Loucy (cell line): ENCODE measurements around the gene MAML2.

Experiments used
- H2AFZ ChIP-seq: fragments of 200-600 bp; sonication (generic); 2 replicates; pipeline ENCODE4 v1.6.0; 2016; ENCODE audit warnings: antibody characterized with exemption, mild to moderate bottlenecking, low read length, moderate library complexity
- H3F3A ChIP-seq: fragments of 200-600 bp; 2 replicates; pipeline ENCODE4 v1.6.0; 2016; ENCODE audit warnings: antibody characterized with exemption, low read depth, mild to moderate bottlenecking
- H3K27me3 ChIP-seq: fragments of 200-600 bp; sonication (generic); 2 replicates; pipeline ENCODE4 v1.6.1; 2014; ENCODE audit warnings: low read length, mild to moderate bottlenecking; ENCODE audit not compliant: insufficient read depth, poor library complexity, severe bottlenecking
- H3K36me3 ChIP-seq: fragments of 200-600 bp; sonication (generic); 2 replicates; pipeline ENCODE4 v1.6.1; 2016; ENCODE audit warnings: low read length; ENCODE audit not compliant: insufficient read depth
- H3K4me1 ChIP-seq: fragments of 200-600 bp; sonication (generic); 2 replicates; pipeline ENCODE4 v1.5.1; 2014; ENCODE audit warnings: low read length, mild to moderate bottlenecking; ENCODE audit not compliant: insufficient read depth, poor library complexity, severe bottlenecking
- H3K4me2 ChIP-seq: fragments of 200-600 bp; sonication (generic); 2 replicates; pipeline ENCODE4 v1.6.0; 2014; ENCODE audit warnings: antibody characterized with exemption, low read length, low read depth, mild to moderate bottlenecking; ENCODE audit not compliant: poor library complexity, severe bottlenecking
- H3K4me3 ChIP-seq: fragments of 200-600 bp; sonication (generic); 2 replicates; pipeline ENCODE4 v1.5.1; 2014; ENCODE audit warnings: low read length, mild to moderate bottlenecking, mixed read lengths; ENCODE audit not compliant: poor library complexity, severe bottlenecking
- H3K79me2 ChIP-seq: fragments of 200-600 bp; sonication (generic); 2 replicates; pipeline ENCODE4 v1.6.1; 2014; ENCODE audit warnings: low read length; ENCODE audit not compliant: insufficient read depth
- H3K9ac ChIP-seq: fragments of 200-600 bp; sonication (generic); 2 replicates; pipeline ENCODE4 v1.6.0; 2014; ENCODE audit warnings: mild to moderate bottlenecking, low read depth, low read length, moderate library complexity; ENCODE audit not compliant: poor library complexity, severe bottlenecking
- H3K9me2 ChIP-seq: fragments of 200-600 bp; sonication (generic); replicated peaks from 2 replicates; pipeline ENCODE4 v1.6.1; 2016; ENCODE audit warnings: low read depth, low read length, mixed read lengths
- H3K9me3 ChIP-seq: fragments of 200-600 bp; sonication (generic); 2 replicates; pipeline ENCODE4 v1.6.1; 2014; ENCODE audit warnings: mild to moderate bottlenecking, antibody characterized with exemption, low read length, low read depth; ENCODE audit not compliant: insufficient read depth
- H4K20me1 ChIP-seq: fragments of 200-600 bp; sonication (generic); 2 replicates; pipeline ENCODE4 v1.6.0; 2014; ENCODE audit warnings: antibody characterized with exemption, low read length, mild to moderate bottlenecking; ENCODE audit not compliant: insufficient read depth, poor library complexity, severe bottlenecking
- CTCF ChIP-seq: fragments of 200-600 bp; sonication (generic); conservative IDR thresholded peaks from 2 replicates; pipeline ENCODE4 v1.5.1; 2014; ENCODE audit warnings: mild to moderate bottlenecking, antibody characterized with exemption, low read length
- EZH2phosphoT487 ChIP-seq: fragments of 200-600 bp; IDR thresholded peaks from 2 replicates; pipeline ENCODE4 v1.6.1; 2018; ENCODE audit warnings: antibody characterized with exemption, mild to moderate bottlenecking, moderate library complexity, borderline replicate concordance

Gene MAML2

GRCh38 chr11:96173422-96173821 lies 169.6 kb downstream of the MAML2 start:
- no peak for TF ChIP-seq CTCF
- no peak for TF ChIP-seq EZH2phosphoT487
- Histone ChIP-seq H4K20me1 (no peaks in the 10 kb centered on the region), H3K4me3 (peak overlapping the region; percentile 7), H3K4me2 (peak overlapping the region; percentile 38), H3K4me1 (peaks cover 28% of the 10 kb centered on the region), H3F3A (no peaks in the 10 kb centered on the region), H3K9me3 (no peaks in the 10 kb centered on the region), H3K9ac (no peak overlapping the region), H3K36me3 (no peaks in the 10 kb centered on the region), H3K79me2 (no peaks in the 10 kb centered on the region), H3K27me3 (no peaks in the 10 kb centered on the region), H3K9me2 (no peaks in the 10 kb centered on the region), H2AFZ (peak overlapping the region; percentile 64)

GRCh38 chr11:96172604-96173003 lies 170.4 kb downstream of the MAML2 start:
- Histone ChIP-seq H3K36me3 (no peaks in the 10 kb centered on the region), H3K4me2 (no peak overlapping the region), H3K27me3 (no peaks in the 10 kb centered on the region), H3K9ac (no peak overlapping the region), H4K20me1 (no peaks in the 10 kb centered on the region), H3K4me1 (peaks cover 20% of the 10 kb centered on the region), H2AFZ (no peak overlapping the region), H3F3A (no peaks in the 10 kb centered on the region), H3K9me3 (no peaks in the 10 kb centered on the region), H3K79me2 (no peaks in the 10 kb centered on the region), H3K4me3 (no peak overlapping the region), H3K9me2 (no peaks in the 10 kb centered on the region)
- TF ChIP-seq EZH2phosphoT487 (no peak), CTCF (no peak)

- no peaks in the 10 kb centered on the region for H3K36me3 ChIP-seq
- H4K20me1 ChIP-seq, result no peaks in the 10 kb centered on the region
- peaks cover 17% of the 10 kb centered on the region for H3K4me1 ChIP-seq
- H3F3A ChIP-seq, result no peaks in the 10 kb centered on the region
- no peaks in the 10 kb centered on the region for H3K79me2 ChIP-seq
- H3K9me2 ChIP-seq, result no peaks in the 10 kb centered on the region
- no peaks in the 10 kb centered on the region for H3K9me3 ChIP-seq
- no peak for TF ChIP-seq CTCF
- no peak for TF ChIP-seq EZH2phosphoT487
- H3K4me3 ChIP-seq, result no peak overlapping the region
- no peak overlapping the region for H3K9ac ChIP-seq
- H2AFZ ChIP-seq, result no peak overlapping the region
- no peaks in the 10 kb centered on the region for H3K27me3 ChIP-seq
- H3K4me2 ChIP-seq, result no peak overlapping the region
These were observed 173.7 kb downstream of the MAML2 start for GRCh38 chr11:96169250-96169649.
